BJ (cell line): ENCODE data around the gene TNS3. TPM values are rescaled to one million over a fixed set of nuclear protein-coding genes. Genes with fewer than 3 reads are reported as not detected.

ENCODE experiments used
- CTCF ChIA-PET: fragments of 350-600 bp; formaldehyde crosslinking; extraction: SDS; loops from one replicate; lab custom pipeline; 2021; ENCODE audit warnings: antibody characterized with exemption, inconsistent platforms; lab: Yijun Ruan, JAX
- POLR2A ChIA-PET: fragments of 300-600 bp; sonication (Branson Sonifier 250); formaldehyde crosslinking; extraction: SDS; loops from one replicate; lab custom pipeline; 2021; ENCODE audit warnings: antibody characterized with exemption; lab: Charles Lee
- DNase-seq: peaks from one replicate; pipeline ENCODE4 v3.0.0-alpha.2; 2011; ENCODE audit warnings: low read depth
- H3K27me3 ChIP-seq: 2 replicates; pipeline ENCODE4 v1.6.0; 2011; ENCODE audit warnings: low read length; ENCODE audit not compliant: control insufficient read depth, insufficient read depth
- H3K36me3 ChIP-seq: 2 replicates; pipeline ENCODE4 v1.5.1; 2011; ENCODE audit warnings: low read length; ENCODE audit not compliant: control insufficient read depth, insufficient read depth
- H3K4me3 ChIP-seq: 2 replicates; pipeline ENCODE4 v1.5.1; 2011; ENCODE audit warnings: low read depth, mild to moderate bottlenecking, control low read depth, low read length
- polyA plus RNA-seq: library from polyadenylated mRNA; depleted of rRNA; stranded (reverse); fragments of >200 nt; gene quantifications from 2 replicates; pipeline ENCODE4 v1.2.3, GENCODE V29; 2011
- TF ChIP-seq, protein P1 (sequence below): IDR thresholded peaks from 2 replicates; pipeline ENCODE4 v1.5.1; 2011; ENCODE audit warnings: low read depth, mild to moderate bottlenecking, control low read depth, inconsistent platforms, low read length, moderate library complexity; ENCODE audit not compliant: insufficient read depth

TNS3 gene
- polyA plus RNA-seq, 1 experiment, result 126 TPM

DNA sequence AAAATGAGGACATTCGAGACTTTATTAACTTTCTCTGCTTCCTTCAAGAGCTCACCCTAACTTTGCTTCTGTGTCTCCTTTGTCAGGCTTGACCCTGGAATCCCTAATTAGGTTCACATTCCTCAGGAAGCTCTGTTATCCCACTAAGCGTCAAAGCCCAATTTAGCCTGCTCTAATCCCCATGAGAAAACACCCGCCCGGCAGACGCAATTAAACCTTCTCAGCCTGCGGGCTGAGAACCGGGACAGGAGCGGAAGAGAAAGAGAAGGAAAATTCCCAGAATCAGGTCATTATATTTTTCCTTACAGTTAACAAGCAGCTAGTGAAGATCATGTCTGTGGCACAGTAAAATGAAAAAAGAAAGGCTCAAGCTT is 93.0 kb downstream of the TNS3 start:
- ChIA-PET CTCF (no interaction called here), POLR2A (no interaction called here)

DNA sequence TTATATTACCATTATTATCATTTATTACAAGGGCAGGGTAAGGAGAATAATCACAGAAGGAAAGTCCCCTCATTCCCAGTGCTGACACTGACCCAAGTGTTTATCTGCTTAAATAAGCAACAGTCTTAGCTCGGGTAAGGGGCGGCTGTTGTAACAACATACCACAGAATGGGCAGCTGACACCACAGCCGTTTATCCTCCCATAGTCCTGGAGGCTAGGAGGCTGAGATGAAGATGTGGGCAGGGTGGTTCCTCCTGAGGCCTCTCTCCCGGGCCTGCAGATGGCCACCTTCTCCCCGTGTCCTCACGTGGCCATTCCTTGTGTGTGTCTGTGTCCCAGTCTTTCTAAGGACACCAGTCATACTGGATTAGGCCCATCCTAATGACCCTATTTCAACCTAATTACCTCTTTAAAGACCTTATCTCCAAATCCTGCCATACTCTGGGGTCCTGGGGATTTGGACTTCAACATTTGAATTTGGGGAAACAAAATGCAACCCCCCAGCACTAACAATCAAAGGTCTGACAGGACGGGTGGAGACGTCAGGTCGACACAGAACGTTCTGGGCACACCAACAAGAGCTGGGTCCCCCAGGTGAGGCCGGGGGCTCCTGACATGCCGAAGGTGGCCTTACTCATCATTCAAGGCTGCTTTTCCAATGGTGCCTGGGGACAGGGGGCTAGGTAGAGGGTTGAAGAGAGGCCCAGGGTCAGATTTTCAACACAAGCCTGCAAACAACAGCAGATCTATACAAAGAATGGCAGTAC is 93.5 kb downstream of the TNS3 start:
- no peaks in the 10 kb centered on the region for H3K27me3 ChIP-seq

More for the DNA sequence above, 93.0 kb downstream of the TNS3 start:
- Histone ChIP-seq H3K4me3 (no peak overlapping the region), H3K36me3 (peaks cover 29% of the 10 kb centered on the region), H3K27me3 (no peaks in the 10 kb centered on the region)
- TF ChIP-seq, protein P1, sequence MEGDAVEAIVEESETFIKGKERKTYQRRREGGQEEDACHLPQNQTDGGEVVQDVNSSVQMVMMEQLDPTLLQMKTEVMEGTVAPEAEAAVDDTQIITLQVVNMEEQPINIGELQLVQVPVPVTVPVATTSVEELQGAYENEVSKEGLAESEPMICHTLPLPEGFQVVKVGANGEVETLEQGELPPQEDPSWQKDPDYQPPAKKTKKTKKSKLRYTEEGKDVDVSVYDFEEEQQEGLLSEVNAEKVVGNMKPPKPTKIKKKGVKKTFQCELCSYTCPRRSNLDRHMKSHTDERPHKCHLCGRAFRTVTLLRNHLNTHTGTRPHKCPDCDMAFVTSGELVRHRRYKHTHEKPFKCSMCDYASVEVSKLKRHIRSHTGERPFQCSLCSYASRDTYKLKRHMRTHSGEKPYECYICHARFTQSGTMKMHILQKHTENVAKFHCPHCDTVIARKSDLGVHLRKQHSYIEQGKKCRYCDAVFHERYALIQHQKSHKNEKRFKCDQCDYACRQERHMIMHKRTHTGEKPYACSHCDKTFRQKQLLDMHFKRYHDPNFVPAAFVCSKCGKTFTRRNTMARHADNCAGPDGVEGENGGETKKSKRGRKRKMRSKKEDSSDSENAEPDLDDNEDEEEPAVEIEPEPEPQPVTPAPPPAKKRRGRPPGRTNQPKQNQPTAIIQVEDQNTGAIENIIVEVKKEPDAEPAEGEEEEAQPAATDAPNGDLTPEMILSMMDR, result no peak
- DNase-seq, result no peak

DNA sequence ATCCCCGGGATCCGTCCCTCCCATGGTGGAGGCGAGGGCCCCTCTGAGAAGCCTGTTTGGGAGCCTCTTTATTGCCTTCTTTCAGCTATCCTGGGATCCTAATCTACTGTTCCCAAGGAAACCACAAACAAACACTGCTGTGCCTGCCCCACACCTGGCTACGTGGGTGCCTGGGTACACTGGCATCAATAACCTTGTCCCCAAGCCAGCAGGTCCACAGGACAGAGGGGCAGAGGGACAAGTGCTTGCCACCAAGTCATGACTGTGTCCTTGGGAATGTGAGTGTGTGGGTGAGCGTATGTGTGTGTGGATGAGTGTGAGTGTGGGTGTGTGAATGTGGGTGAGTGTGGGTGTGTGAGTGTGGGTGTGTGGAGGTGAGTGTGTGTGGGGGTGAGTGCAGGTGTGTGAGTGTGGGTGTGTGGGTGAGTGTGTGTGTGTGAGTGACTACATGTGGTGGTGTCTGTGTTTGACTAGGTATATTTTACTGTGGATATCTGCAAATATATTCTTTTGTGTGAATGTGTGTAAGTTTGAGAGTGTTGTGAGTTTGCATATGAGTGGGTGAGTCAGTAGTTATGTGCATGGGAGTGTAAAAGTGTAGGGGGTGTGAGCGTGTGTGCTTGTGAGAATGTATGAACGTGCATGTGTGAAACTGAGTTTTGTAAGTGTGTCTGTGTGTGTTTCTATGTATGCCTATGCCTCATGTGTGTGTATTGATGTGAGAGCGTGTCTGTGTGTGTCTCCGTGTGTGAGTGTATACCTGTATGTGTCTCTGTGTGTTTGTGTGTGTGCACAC is 96.1 kb downstream of the TNS3 start:
- DNase-seq, result no peak
- ChIA-PET POLR2A (no interaction called here), CTCF (interaction anchor here (0.8 kb wide), 1 partner anchor 41 kb away, joined by 3 read pairs; no protein-coding TSS in a partner anchor)
- Histone ChIP-seq H3K36me3 (peaks cover 18% of the 10 kb centered on the region; the same call in 1 of the 2 replicates), H3K4me3 (no peak overlapping the region), H3K27me3 (no peaks in the 10 kb centered on the region)
- TF ChIP-seq, protein P1, result no peak

More for the DNA sequence above, 93.5 kb downstream of the TNS3 start:
- ChIA-PET POLR2A (no interaction called here), CTCF (interaction anchor here (0.9 kb wide), 1 partner anchor 35 kb away, joined by 4 read pairs; no protein-coding TSS in a partner anchor)
- H3K4me3 ChIP-seq, result no peak overlapping the region
- TF ChIP-seq, protein P1, result no peak
- no peak for DNase-seq
- peaks cover 29% of the 10 kb centered on the region for H3K36me3 ChIP-seq

DNA sequence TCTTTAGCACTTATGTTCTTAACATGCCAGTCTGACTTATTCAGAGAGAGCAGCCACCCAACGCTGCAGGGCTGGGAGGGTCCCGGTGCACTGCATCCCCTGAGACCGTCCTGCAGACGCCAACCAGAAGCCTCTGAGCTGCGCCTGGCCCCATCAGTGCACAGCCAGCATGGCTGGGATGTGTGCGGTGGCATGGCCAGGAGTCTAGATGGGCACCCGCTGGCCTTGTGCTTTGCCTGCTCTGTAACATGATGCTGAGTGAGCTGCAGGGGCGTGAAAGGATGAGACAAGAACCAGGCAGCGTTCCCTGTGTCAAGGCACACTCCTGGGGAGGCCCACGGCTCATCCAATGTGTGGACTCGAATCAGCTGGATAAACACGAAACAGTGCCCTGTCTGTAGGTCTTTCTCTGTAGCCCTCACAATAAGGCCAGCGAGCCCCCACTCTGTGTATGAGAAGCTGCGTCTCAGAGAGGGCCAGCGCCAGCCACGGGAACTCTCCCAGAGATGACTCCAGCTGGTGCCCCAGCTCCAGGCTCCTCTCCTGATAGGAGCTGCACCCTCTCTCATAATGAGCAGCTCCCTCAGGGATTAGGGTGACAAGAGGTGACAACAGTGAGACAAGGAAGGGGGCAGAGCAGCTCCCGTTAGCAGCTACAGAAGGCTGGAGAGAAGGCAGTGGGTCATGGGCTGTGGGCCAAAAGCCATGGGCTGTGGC is 96.8 kb downstream of the TNS3 start:
- Histone ChIP-seq H3K4me3 (no peak overlapping the region), H3K27me3 (no peaks in the 10 kb centered on the region), H3K36me3 (peaks cover 20% of the 10 kb centered on the region)
- TF ChIP-seq, protein P1, result no peak
- ChIA-PET POLR2A (no interaction called here), CTCF (interaction anchor here (0.7 to 1.2 kb wide), 4 partner anchors 9 to 86 kb away, joined by 3 to 4 read pairs (median 3); no protein-coding TSS in a partner anchor)
- no peak for DNase-seq
